Left renal cortex interstitium (tissue), 4 donors: ENCODE data around the gene NKX1-1. TPM values are rescaled to one million over a fixed set of nuclear protein-coding genes. Genes with fewer than 3 reads are reported as not detected.
"Not testable (repeated sequence)": the region's sequence is repeated elsewhere in the genome, so short reads cannot be mapped to it uniquely, and the experiment has no call there.

Experiments used
- DNase-seq, 4 donors: peaks; one replicate each; pipeline ENCODE4 v3.0.0-alpha.2; 2013; ENCODE audit warnings: low read depth in 4 of 4, low spot score in 2 of 4, missing footprints in 1 of 4
- polyA plus RNA-seq, 4 donors: library from polyadenylated mRNA; unstranded; fragments of 120-200 nt; gene quantifications; one replicate each; pipeline ENCODE4 v1.2.1, GENCODE V29; 2013; ENCODE audit not compliant: insufficient read length in 4 of 4

NKX1-1 gene
- polyA plus RNA-seq, 4 donors, result not detected

DNA sequence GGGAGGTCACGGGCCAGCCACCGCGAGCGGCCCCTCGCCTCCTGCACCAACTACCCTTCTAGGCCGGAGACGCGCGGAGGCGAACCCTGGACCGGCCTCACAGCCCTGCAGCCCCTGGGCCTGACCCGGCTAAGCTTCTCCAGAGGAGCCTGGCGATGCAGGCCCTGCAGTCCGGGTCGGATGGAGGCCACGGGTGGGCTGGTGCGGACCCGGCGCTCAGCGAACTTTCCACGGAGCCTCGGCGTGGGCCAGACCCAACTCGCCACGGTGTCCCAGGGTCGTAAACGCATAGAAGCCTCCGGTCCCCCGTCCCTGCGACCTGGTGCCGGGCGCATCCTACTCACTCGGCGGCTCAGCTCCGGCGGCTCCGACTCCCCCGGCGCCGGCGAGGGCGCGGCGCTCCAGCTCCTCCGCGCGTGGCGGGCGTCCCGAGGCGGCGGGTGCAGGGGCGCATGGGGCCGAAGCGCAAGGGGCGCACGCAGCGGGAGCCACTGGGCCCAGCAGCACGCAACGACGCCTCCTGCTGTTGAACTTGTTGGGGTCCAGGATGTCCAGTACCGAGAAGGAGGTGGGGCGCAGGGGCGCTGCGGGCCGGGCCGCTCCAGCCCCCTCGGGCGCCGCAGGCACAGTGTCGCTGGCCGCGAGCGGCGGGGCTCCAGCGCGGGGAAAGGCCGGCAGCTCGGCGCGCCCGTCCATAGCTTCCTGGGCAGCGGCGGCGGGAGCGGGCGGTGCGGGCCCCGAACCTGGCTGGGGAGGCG, 427 bp downstream of the NKX1-1 start:
- no peak for DNase-seq

DNA sequence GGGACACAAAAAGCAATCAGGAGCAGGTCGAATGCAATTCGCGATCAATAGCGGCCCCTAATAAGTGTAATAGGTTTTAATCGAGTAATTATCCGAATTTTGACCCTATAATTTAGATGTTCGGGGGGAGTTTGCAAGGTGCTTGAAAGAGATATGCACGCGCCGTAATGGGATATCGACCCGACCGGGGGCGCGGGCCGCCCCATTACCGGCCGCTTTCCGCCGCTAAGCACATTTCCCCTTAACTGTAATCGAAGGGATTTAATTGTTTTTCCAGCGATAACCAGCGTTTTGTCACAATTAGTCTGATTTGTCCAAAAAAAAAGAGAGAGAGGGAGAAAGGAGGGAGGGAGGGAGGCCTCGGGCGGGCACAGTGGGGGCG, 997 bp downstream of the NKX1-1 start:
- no peak for DNase-seq

DNA sequence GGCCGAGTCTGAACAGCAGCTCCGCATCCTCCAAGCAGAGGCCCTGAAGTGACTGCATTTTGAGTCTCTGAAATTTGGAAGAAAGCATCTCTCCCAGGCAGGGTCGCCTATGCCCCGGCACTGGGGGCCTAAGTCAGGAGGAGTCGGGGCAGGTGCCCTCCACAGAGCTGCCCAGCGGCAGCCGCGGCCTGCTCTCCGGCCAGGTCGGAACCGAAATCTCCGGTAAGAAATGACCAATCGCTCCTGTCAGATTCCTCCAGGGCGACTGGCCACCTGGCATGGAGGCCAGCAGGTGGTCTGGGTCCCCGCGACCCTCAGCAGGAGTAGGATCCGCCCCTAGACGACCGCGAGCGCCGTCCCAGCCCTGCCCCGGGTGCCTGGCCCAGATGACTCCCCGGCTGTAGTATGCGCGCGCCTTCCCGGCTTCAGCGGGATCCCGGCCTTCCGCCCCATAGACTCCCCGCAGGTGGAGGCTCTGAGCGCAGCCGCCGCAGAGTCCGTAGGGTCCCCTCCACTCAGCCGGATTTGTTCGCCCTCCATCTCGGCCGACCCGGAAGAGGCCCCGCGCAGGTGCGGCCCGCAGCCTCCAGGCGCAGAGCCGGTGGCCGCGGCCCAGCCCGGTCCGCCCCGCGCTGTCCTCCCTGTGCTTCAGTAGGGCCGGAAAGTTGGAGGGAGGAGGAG, 1.5 kb downstream of the NKX1-1 start:
- DNase-seq, result no peak

DNA sequence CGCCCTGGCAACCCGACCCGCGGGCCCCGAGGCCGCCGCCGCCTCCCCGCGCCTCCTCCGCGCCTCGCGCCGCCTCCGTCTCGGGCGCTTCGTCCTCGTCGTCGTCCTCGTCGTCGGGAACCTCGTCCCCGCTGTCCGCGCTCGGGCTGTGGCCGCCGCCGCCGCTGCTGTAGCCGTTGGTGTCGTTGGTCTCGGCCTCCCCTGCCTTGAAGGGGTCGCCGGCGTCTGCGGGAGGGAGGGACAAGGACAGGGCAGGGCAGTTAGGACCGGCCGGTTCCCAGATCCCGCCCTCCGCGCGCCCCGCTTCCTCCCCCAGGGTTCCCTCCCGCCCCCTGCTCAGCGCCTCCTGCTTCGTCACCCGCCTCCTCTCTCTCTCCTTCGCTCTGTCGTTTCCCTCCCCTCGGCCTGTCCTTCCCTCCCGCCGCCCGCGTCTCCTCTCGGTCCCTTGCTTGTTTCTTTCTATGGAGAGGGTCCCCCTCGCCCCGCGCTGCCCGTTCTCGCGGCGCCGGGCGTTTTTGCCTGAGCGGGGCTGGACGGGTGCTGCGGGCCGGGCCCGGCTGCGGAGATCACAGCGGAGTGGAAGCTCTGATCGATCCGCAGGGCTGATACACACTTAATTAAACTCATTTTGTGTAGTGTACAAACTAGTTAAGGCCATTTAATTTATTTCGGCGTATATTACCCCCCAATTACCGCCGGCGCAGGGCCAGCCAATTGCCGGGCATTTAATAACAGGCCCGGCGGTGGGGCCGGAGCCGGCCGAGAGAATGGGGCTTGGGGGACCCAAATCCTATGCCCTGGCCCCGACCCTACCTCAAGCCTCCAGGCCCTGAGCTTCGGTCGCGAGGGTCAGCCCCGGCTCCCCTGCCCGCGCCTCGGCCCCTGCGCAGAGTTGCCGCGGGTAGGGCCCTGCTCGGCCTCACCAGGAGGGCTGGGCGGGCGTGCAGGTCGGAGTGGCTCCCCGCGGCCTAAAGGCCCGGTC, 2.4 kb downstream of the NKX1-1 start:
- no peak for DNase-seq

DNA sequence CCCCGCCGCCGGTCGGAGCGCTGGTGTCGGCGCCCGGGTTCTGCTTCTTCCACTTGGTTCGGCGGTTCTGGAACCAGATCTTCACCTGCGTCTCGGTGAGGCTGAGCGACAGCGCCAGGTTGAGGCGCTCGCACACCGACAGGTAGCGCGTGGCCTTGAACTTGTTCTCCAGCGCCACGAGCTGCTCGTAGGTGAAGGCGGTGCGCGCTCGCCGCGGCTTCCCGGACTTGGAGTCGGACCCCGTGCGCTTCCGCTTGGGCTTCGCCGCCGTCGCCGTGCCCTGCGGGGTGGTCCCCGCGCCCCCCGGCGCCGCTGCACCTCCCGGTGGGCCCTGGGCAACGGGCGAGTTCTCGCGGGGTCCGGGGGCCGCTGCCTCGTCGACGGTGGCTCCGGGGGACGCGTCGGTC, 3.1 kb downstream of the NKX1-1 start:
- no peak for DNase-seq

DNA sequence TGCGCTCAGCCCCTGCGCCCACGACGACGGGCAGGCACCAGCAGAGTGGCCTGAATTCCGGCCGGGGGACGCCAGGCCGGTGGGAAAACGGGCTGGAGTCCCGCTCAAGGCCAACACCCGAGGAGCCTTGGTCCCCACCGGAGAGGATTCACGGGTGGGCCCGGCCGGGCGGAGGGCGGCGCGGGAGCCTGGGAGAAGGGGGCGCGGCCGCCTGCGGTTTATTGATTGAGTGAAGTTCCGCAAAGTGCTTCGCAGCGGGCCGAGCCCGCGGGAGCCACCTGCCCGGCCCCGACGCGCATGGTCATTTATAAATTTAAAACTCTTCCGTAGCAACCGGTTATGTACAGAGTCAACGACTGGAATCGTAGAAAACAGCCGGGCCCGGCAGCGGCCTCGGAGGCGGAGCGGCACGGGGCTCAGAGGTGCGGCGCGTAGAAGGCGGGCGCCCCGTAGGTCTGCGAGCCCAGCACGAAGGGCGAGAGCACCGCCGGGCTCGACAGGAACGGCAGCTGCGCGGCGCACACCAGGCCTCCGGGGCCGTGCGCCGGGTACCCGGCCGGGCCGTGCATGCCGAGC, 3.6 kb downstream of the NKX1-1 start:
- DNase-seq, result no peak

DNA sequence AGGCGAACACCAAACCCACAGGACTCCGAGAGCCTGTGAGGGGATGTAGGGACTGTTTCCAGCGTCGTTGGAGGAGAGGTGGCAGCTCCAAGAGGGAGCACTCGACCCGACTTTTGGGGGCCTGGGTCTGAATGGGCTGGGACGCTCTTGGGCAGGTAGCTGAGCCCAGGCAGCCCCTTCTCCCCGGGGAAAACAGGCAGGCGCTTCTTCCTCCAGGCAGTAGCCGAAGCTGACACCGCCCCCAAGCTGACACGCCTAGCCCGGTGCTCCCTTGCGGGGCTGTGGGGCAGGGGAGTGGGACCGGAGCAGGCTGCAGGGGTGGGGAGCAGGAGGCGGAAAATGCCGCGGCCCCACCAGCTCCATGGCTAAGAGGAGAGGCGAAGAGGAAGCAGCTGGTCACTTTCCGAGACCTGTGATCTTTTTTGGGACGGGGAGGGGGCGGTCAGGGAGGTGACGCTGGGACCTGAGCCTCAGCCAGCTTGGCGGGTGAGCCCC, 4.2 kb downstream of the NKX1-1 start:
- DNase-seq, result no peak

DNA sequence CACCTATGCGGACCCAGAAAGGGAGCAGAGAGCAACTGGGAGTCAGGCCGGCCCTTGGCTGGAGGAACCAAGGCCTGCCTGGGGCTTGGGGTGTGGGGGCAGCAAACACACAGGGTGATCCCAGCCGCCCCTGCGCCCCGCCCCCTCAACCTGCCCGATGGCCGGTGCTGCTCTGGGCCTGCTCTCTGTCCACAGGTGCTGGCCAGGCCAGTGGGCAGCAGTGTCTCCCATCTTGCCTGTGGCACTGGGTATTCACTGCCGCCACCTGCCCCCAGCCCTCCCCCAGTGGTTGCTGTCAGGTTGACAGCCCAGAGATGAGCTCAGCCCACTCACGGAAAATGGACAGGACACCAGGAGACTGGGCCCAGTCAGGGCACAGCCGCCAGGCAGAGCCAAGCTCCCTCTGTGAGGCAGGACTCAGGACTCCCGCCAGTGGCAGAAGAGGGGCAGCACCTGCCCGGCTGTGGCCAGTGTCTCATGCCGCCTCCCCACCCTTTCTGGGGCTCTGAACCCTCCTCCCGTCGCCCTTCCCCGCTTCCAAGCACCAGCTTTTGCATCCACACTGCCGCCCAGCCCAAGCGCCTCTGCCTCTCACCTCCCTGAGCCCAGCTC, 4.7 kb downstream of the NKX1-1 start:
- no peak for DNase-seq

DNA sequence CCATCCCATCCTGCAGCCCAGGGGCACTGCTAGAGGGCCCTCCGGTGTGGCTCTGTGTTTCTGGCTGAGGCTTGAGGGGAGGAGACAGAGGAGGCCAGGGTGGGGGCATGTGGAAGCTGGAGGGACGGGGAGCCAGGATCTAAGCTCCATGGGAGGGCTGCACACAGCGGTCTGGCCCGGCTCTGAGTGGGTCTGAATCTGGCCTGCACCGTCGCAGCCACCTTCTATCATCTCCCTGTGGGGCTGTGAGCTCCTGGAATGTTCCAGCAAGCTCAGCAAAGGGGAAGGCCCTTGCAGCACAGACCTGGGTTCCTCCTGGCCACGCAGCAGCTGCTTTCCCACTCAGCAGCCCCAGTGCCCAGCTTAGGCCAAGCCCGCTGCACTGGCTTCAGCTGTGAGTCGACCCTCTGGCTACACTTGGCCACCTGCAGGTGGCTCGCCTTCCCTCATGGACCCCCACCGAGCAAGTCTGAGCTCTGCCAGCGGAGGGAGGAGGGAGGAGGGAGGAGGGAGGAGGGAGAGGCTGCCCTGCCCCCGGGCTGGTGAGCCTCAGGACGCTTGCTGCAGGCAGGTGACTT, 5.3 kb downstream of the NKX1-1 start:
- no peak for DNase-seq

DNA sequence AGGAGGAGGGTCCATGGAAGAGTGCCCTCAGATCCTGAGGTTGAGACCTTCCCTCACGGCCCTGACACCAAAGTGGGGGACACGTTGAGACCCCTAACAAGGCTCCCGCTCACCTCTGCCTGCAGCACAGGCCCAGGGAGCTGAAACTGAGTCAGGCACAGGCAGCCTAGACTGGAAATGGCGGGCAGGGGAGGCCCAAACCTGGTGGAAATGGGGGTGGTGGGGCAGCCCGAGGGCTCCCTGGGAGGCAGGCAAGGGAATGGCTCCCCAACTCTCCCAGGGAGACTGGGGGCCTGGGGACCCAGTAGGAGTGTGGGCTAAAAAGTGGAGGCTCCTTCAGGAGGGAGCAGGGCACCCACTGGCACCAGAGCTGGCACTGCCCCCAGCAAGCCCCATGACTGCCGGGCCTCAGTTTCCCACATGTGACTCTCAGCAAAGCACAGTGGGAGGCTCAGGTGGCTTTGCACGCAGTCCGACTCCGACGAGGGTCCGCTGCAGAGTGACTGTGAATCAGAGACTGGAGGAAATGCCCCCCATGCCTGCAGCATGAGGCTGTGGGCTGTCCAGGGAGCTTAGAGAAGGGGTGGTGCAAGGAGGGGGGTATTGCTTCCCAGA, 5.9 kb downstream of the NKX1-1 start:
- DNase-seq, result no peak

DNA sequence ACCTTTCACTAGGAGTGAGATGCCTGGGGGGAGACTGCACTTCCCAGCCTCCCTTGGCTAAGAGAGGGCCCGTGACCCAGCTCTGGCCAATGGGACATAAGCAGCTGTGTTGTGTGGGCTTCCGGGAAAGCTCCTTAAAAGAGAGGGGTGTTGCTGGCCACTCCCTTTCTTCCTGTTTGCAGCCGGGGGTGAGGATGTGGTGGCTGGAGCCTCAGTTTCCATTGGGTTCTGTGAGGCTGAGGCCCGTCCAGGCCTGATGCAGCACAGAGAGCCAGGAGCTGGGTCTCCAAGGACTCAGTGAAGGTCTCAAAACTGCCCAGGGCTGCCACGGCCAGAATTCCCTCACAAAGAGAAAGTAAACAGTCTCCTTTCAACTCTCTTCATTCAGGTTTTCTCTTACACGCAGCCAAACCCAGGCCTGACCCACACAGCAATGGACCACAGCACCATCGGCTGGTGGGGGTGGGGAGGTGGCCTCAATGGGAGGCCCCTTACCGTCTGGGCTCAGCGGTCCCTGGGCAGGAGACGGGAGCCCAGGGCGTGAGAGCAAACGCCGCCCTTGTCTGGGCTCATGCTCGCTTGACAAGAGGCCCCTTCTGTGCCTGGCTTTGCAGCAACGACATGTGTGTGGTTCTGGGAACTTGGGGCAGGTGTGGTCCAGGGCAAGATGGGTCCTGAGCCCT, 6.6 kb downstream of the NKX1-1 start:
- DNase-seq, result no peak

DNA sequence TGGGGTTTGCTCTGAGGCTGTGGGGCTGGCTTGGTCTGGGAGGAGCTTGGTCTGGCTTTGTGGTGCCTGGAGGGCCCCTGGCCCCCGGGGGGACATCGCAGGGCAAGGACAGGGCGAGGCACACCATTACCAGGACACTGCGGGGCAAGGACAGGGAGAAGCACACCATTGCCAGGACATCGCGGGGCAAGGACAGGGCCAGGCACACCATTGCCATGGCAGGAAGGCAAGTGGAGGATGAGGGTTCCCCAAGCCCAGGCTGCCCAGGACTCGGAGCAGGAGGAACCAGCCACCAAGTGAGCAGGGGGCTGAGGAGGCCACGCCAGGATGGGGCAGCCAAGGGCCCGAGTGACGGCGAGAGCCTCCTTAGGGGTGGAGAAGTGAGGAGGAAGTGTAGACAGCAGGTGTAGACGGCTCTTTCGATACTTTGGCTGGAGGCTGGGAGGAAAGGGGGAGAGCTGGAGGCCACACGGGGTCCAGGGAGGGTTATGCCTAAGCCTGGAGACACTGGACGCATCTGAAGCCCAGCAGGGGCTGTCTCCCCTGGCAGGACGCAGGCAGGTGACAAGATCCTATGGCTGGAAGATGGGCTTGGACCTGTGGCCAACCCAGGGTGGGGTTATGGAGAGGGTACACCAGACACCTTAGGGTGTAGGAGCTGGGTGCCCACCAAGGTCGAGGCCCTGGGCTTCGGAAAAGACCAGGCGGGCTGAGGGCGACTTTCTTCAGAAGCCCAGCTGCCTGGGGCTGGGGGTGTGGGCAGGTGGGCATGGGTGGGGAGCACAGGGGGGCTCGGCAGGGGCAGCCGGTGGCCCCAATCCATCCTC, 7.3 kb downstream of the NKX1-1 start:
- no peak for DNase-seq

DNA sequence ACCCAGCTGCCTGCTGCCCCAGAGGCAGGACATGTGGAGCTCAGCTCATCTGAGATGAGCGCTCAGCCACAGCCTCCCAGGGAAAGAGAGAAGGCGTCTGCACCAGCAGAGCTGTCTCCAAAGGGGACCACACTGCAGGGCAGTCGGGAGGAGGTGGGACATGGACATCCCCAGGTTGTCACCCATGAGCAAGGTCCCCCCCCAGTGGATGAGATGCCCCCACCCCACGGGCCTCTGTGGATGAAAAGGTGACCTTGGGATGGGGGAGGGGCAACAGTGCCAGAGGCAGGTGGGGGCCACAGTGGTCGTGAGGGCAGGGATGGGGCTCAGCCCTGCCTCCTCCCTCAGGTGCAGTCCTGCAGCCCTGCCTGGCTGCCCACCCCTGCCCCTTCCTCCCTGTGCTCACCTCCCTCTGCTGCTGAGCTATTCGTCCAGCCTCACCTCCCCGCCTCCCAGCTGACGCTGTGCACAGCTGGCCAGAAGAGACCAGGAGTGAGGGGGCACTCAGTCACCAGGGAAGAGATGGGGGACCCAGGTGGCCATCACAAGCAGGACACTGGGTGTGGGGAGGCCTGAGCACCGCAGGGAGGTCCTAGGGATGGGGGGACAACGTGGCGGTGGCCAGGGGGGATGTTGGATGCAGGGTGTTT, 9.3 kb downstream of the NKX1-1 start:
- no peak for DNase-seq

DNA sequence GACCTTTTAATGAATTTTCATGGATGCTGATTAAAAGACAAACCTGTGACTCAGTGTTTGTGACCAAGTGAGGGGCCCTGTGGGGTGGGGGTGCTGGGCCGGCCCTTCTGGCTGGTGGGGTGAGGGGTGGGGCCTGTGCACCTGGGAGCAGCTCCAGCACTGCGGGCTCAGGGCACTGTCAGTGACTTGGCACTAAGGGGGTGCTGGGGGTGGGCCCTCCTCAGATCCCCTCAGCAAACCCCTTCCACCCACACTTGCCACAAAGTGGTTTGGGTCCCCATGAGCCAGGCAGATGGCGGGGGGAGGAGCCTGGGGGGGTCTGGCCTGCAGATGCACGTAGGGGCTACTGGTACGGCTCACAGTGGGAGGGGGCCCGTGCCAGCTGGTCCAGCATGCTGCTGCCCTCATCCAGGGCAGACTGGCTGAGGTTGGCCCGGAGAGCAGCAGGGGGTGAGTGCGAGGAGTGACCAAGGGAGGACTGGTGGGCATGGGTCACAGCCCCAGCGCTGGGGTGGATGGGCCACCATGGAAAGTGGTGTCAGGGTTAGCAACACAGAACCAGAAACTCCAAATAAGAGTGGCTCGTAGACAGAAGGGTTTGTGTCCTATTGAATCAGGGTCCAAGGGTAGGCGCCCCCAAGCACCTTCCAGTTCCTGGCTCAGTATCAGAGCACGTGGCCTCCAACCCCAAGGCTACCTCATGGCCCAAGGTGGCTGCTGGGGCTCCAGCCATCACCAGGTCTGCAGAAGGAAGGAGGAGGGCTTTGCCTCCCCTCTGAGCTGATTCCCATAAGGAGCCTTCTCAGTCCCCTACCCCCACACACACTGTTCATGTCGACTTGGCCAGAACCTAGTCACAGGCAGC, 10.1 kb downstream of the NKX1-1 start:
- DNase-seq, result no peak

DNA sequence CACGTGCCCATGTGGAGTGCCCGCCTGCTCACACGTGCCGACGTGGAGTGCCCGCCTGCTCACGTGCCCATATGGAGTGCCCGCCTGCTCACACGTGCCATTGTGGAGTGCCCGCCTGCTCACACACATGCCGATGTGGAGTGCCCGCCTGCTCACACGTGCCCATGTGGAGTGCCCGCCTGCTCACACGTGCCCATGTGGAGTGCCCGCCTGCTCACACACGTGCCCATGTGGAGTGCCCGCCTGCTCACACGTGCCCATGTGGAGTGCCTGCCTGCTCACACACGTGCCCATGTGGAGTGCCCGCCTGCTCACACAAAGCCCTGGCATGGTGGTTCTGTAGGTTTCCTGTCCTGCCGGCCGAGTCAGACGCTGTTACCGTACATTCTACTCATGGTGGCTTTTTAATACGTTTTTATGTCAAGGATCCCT, 10.8 kb downstream of the NKX1-1 start:
- DNase-seq, result not testable (repeated sequence)

DNA sequence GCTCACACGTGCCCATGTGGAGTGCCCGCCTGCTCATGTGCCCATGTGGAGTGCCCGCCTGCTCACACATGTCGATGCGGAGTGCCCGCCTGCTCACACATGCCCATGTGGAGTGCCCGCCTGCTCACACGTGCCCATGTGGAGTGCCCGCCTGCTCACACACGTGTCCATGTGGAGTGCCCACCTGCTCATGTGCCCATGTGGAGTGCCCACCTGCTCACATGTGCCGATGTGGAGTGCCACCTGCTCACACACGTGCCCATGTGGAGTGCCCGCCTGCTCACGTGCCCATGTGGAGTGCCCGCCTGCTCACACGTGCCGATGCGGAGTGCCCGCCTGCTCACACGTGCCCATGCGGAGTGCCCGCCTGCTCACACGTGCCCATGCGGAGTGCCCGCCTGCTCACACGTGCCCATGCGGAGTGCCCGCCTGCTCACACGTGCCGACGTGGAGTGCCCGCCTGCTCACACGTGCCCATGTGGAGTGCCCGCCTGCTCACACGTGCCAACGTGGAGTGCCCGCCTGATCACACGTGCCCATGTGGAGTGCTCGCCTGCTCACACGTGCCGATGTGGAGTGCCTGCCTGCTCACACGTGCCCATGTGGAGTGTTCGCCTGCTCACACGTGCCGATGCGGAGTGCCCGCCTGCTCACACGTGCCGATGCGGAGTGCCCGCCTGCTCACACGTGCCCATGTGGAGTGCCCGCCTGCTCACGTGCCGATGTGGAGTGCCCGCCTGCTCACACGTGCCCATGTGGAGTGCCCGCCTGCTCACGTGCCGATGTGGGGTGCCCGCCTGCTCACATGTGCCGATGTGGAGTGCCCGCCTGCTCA, 11.5 kb downstream of the NKX1-1 start:
- DNase-seq, result not testable (repeated sequence)
